Choroid plexus epithelial cell (primary cell): Measurements from ENCODE around the gene FAM227B.
"Not testable (repeated sequence)": the region's sequence is repeated elsewhere in the genome, so short reads cannot be mapped to it uniquely, and the experiment has no call there.

Experiments
- DNase-seq: peaks from one replicate; pipeline ENCODE4 v3.0.0-alpha.2; 2010; ENCODE audit warnings: low read depth
- H3K4me3 ChIP-seq: 2 replicates; pipeline ENCODE4 v1.5.1; 2011; ENCODE audit warnings: low read depth, mild to moderate bottlenecking, control low read depth, low read length, moderate library complexity
- TF ChIP-seq, protein P1 (sequence below): conservative IDR thresholded peaks from 2 replicates; pipeline ENCODE4 v1.5.1; 2011; ENCODE audit warnings: low read depth, mild to moderate bottlenecking, control low read depth, inconsistent platforms, low read length, moderate library complexity

FAM227B gene

DNA sequence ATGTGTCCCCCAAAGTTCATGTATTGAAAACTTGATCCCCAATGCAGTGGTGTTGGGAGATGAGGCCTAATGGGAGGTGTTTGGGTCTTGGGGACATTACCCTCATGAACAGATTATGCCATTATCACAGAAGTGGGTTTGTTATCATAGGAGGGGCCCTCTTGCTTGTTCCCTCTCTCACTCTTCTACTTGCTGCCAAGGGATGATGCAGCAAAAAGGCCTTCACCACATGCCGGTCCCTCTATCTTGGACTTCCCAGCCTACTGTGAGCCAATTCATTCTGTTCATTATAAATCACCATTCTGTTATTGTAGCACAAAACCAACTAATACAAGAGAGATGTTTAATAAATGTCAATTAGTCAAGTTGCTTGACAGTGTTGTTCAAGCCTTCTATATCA, 47.2 kb downstream of the FAM227B start:
- TF ChIP-seq, protein P1, sequence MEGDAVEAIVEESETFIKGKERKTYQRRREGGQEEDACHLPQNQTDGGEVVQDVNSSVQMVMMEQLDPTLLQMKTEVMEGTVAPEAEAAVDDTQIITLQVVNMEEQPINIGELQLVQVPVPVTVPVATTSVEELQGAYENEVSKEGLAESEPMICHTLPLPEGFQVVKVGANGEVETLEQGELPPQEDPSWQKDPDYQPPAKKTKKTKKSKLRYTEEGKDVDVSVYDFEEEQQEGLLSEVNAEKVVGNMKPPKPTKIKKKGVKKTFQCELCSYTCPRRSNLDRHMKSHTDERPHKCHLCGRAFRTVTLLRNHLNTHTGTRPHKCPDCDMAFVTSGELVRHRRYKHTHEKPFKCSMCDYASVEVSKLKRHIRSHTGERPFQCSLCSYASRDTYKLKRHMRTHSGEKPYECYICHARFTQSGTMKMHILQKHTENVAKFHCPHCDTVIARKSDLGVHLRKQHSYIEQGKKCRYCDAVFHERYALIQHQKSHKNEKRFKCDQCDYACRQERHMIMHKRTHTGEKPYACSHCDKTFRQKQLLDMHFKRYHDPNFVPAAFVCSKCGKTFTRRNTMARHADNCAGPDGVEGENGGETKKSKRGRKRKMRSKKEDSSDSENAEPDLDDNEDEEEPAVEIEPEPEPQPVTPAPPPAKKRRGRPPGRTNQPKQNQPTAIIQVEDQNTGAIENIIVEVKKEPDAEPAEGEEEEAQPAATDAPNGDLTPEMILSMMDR, result no peak
- no peak for DNase-seq

DNA sequence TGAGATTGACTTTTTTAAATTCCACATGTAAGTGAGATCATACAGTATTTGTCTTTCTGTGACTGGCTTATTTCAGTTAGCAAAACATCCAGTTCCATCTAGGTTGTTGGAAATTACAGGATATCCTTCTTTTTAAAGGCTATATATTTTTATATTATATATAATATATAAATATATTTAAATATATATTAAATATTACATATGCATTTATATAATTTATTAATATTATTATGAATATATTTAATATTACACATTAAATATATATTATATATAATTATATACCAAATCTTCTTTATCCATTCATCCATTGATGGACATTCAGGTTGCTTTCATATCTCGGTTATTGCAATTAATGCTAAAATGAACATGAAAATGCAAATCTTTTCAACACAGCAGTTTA, 49.9 kb downstream of the FAM227B start:
- TF ChIP-seq, protein P1, result no peak
- DNase-seq, result no peak
- H3K4me3 ChIP-seq, result no peak overlapping the region

More for the DNA sequence above, 47.2 kb downstream of the FAM227B start:
- H3K4me3 ChIP-seq, result no peak overlapping the region

DNA sequence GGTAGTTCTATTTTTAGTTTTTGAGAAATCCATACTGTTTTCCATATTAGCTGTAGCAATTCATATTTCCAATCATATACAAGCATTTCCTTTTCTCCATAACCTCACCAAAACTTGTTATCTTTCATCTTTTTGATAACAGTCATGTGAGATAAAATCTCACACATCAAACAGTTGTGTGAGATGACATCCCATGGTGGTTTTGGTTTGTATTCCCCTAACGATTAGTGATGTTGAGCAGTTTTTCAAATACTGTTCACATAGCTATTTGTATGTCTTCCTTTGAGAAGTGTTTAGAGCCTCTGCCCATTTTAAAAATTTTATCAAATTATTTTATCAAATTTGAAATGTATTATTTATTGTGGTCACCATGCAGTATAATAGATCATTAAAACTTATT, 50.4 kb downstream of the FAM227B start:
- TF ChIP-seq, protein P1, result no peak
- H3K4me3 ChIP-seq, result no peak overlapping the region
- no peak for DNase-seq

DNA sequence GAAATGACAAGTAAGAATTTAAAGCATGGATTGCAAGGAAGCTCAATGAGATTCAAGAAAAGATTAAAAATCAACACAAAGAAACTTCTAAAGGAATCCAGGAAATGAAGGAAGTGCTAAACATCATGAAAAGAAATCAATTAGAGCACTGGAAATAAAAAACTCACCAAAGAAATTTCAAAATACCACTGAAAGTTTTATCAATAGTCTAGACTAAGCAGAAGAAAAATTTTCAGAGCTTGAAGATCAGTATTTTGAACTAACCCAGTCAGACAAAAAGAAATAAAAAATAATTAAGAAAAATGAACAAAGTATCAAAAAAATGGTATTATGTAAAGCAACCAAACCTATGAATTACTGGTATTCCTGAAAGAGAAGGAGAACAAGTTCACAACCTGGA, 60.6 kb downstream of the FAM227B start:
- TF ChIP-seq, protein P1, result no peak
- no peak overlapping the region for H3K4me3 ChIP-seq
- DNase-seq, result no peak

DNA sequence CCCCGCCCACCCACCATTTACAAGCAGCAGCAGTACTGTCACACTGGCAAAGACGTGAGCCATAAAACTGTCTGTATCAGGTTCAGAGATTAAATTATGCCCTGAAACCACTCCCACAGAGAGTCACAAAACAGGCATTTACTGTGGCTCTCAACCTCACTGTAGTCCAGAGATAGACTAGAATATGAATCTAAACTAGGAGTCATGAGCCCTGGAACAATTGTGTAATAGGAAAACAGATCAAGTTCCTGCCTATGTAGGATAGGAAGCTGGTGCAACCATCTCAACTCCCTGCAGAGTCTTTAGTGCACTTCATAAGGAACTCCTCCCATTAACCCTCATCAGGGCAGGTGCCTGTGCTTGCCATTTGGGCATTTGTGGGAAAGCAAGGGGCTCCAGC, 61.7 kb downstream of the FAM227B start:
- H3K4me3 ChIP-seq, result no peak overlapping the region
- DNase-seq, result peak; percentile 87
- TF ChIP-seq, protein P1, result no peak

DNA sequence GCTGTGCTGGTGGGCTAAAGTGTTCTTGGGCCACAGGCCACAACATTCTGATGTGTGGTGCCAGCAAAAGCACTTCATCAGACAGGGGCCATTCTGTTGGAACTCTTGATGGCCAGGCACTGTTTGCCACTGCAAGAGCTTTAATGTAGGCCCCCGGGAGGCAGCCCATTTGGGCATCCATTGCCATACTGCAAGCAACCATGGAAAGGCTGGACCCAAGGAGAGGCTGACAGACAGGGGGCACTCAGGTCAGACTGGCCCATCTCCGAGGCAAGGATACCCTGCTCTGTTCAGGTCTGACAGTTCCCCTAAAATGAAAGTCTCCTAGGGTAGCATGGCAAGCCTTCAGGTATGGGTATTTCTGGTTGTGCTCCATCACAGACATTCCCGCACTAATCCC, 64.2 kb downstream of the FAM227B start:
- TF ChIP-seq, protein P1, result no peak
- DNase-seq, result no peak
- no peak overlapping the region for H3K4me3 ChIP-seq

DNA sequence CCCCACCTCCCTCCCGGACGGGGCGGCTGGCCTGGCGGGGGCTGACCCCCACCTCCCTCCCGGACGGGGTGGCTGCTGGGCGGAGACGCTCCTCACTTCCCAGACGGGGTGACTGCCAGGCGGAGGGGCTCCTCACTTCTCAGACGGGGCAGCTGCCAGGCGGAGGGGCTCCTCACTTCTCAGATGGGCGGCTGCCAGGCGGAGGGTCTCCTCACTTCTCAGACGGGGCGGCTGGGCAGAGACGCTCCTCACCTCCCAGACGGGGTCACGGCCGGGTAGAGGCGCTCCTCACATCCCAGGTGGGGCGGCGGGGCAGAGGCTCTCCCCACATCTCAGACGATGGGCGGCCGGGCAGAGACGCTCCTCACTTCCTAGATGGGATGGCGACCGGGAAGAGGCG, 70.3 kb downstream of the FAM227B start:
- not testable (repeated sequence) for H3K4me3 ChIP-seq, DNase-seq

DNA sequence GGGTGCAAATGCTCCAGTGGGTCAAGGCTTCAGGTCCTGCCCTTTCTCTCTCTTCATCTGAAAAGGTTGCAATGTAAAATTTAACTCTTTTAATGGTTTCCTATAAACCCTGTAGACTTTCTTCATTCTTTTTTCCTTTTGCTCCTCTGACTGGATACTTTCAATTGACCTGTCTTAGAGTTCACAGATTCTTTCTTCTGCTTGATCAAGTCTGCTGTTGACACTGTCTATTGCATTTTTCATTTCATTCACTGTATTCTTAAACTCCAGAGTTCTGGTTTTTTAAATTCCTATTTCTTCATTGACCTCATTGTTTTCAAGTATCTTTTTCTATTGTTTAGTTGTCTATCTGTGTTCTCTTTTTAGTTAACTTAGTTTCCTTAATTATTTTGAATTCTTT, 82.1 kb downstream of the FAM227B start:
- DNase-seq, result no peak

More for the DNA sequence above, 82.1 kb downstream of the FAM227B start:
- no peak overlapping the region for H3K4me3 ChIP-seq
- TF ChIP-seq, protein P1, result no peak
